A549 (cell line): Measurements from ENCODE around the gene UNC5A.

Experiments
- CBX2 ChIP-seq: fragments of 200-600 bp; sonication (generic); IDR thresholded peaks from 2 replicates; pipeline ENCODE4 v1.6.1; 2016; ENCODE audit warnings: low read depth, mild to moderate bottlenecking, borderline replicate concordance
- CTCF ChIP-seq: fragments of >200 bp; sonication (Bioruptor Twin); formaldehyde crosslinking; IDR thresholded peaks from 3 replicates; pipeline ENCODE4 v1.5.1; 2016
- GATA3 ChIP-seq: IDR thresholded peaks from 2 replicates; pipeline ENCODE4 v1.6.1; 2012; ENCODE audit warnings: borderline replicate concordance
- HDAC2 ChIP-seq: fragments of 200-600 bp; sonication (generic); IDR thresholded peaks from 2 replicates; pipeline ENCODE4 v1.6.1; 2016
- MAFK ChIP-seq: fragments of 450-650 bp; IDR thresholded peaks from 2 replicates; pipeline ENCODE4 v1.6.1; 2014; ENCODE audit not compliant: partially characterized antibody
- MAZ ChIP-seq: fragments of 150-350 bp; IDR thresholded peaks from 2 replicates; pipeline ENCODE4 v1.6.1; 2014; ENCODE audit warnings: antibody characterized with exemption, low read depth, low read length, borderline replicate concordance
- MYC ChIP-seq: IDR thresholded peaks from 2 replicates; pipeline ENCODE4 v1.6.1; 2012; ENCODE audit warnings: mild to moderate bottlenecking, inconsistent platforms, low read length, improper control_type of control experiment, borderline replicate concordance
- NFE2L2 ChIP-seq: fragments of 150-350 bp; conservative IDR thresholded peaks from 2 replicates; pipeline ENCODE4 v1.6.1; 2014; ENCODE audit warnings: low read length
- POLR2A ChIP-seq: IDR thresholded peaks from 2 replicates; pipeline ENCODE4 v1.6.1; 2012; ENCODE audit warnings: mild to moderate bottlenecking, low read length
- RAD21 ChIP-seq, 2 experiments: fragments of >200 bp in 1 of 2; sonication (Bioruptor Twin) in 1 of 2; formaldehyde crosslinking in 1 of 2; IDR thresholded peaks in 1 of 2; conservative IDR thresholded peaks in 1 of 2; 2 replicates in 1 of 2; 3 replicates in 1 of 2; pipeline ENCODE4 v1.6.1; 2012 to 2018; ENCODE audit warnings: inconsistent platforms in 1 of 2
- SREBF2 ChIP-seq: fragments of 450-650 bp; IDR thresholded peaks from 2 replicates; pipeline ENCODE4 v1.6.1; 2014; ENCODE audit warnings: mild to moderate bottlenecking, moderate library complexity
- TFCP2L1 ChIP-seq: fragments of 250-450 bp; sonication (Bioruptor Pico); IDR thresholded peaks from 2 replicates; pipeline ENCODE4 v1.5.0; 2021; ENCODE audit warnings: mild to moderate bottlenecking

- no peak for TF ChIP-seq TFCP2L1 (CRISPR knock-in tag)
- no peak for TF ChIP-seq CTCF
- no peak for TF ChIP-seq RAD21 (conservative IDR thresholded peaks at IDR 0.05 in 1 of 2, IDR thresholded peaks at IDR 0.05 in 1 of 2)
- no peak for TF ChIP-seq POLR2A
- no peak for TF ChIP-seq CBX2
- TF ChIP-seq SREBF2, result no peak
- TF ChIP-seq MAFK, result no peak
- no peak for TF ChIP-seq MYC
- TF ChIP-seq GATA3, result no peak
- TF ChIP-seq MAZ, result no peak
- no peak for TF ChIP-seq NFE2L2
- TF ChIP-seq HDAC2, result no peak
Measured at GRCh38 chr5:176806137-176806536, 4.2 kb upstream of the UNC5A start.
